Omental fat pad (tissue), 4 donors: ENCODE results near the gene HMGCS2. TPM values are rescaled to one million over a fixed set of nuclear protein-coding genes. Genes with fewer than 3 reads are reported as not detected.
A peak's percentile ranks its signal among the peaks of the same experiment; 100 is the strongest.

Experiments used
- ATAC-seq: fragments of 150-250 bp; one replicate; pipeline ENCODE4 v1.9.1; 2016; ENCODE audit warnings: mild to moderate bottlenecking, moderate library complexity; ENCODE audit not compliant: low FRiP score
- DNase-seq: peaks from one replicate; pipeline ENCODE4 v3.0.0-alpha.2; 2019; ENCODE audit warnings: low spot score
- total RNA-seq, 4 donors: library from RNA; depleted of rRNA; stranded (reverse); fragments of >200 nt; gene quantifications; one replicate each; pipeline ENCODE4 v1.1.0, GENCODE V29; 2016
- TF ChIP-seq, protein P1 (sequence below), 3 donors: fragments of 450-650 bp; IDR thresholded peaks; one replicate each; pipeline ENCODE4 v1.5.1; 2016 to 2017; ENCODE audit warnings: antibody characterized with exemption in 3 of 3, mild to moderate bottlenecking in 3 of 3, moderate library complexity in 2 of 3

HMGCS2 gene
- total RNA-seq, 4 donors from 2014 or later: 0.56 to 4.3 (median 0.96) TPM; not detected in 1

DNA sequence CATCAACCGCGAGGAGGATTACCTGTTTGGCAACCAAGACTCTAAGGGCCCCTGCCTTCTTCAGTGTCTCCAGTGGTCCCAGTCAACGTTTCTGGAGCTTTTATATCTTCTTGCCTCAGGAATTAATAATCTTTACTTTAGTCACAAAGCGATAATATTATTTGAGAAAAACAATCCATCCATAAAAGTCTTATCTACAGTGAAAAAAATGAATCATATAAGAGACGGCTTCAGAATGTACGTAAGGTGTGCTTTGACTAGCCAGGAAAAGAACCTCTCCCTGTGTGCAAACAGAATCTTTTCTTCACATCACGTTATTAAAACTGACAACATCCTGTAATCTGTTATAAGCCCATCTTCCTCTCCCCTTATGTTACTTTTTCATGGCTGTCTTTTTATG is 42.7 kb upstream of the HMGCS2 start, which contains the start of gene REG4:
Gene REG4 (minus strand): TSS at position 74 of the 400 bp plus-strand sequence. CDS start 2,691 bp downstream, outside the sequence.
- ATAC-seq (no peak), DNase-seq (no peak)
- TF ChIP-seq, protein P1, sequence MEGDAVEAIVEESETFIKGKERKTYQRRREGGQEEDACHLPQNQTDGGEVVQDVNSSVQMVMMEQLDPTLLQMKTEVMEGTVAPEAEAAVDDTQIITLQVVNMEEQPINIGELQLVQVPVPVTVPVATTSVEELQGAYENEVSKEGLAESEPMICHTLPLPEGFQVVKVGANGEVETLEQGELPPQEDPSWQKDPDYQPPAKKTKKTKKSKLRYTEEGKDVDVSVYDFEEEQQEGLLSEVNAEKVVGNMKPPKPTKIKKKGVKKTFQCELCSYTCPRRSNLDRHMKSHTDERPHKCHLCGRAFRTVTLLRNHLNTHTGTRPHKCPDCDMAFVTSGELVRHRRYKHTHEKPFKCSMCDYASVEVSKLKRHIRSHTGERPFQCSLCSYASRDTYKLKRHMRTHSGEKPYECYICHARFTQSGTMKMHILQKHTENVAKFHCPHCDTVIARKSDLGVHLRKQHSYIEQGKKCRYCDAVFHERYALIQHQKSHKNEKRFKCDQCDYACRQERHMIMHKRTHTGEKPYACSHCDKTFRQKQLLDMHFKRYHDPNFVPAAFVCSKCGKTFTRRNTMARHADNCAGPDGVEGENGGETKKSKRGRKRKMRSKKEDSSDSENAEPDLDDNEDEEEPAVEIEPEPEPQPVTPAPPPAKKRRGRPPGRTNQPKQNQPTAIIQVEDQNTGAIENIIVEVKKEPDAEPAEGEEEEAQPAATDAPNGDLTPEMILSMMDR (IDR thresholded peaks at IDR 0.05): no peak

DNA sequence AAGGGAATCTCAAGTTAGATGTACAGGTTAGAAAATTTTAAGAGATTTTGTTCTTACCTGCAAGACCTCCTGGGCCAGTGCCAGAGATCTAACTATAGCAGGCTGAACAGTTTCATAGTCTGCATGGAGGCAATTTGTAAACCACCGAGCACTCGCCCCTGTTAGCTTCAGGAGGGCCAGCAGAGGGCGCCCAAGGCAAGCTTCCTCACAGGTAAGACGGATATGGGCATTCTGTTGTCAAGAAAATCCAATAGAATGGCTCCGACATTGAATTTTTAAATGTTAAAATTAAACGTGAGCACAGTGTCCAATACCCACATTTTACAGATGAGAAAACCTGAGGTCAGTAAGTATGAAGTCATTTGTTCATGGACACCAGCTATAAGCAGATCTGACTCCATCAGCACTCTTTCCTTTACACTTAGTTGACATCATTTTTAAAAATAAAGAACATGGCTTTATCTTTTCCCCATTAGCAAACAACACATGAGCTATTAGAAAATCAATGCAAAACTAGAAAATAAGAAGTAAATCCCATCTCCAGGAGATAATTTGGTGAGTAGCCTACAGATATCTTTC is 40.4 kb upstream of the HMGCS2 start:
- peak; percentile 50 for DNase-seq
- TF ChIP-seq, protein P1 (IDR thresholded peaks at IDR 0.05): peak in 1 of 3 donors; percentile 14
- peak; percentile 71 for ATAC-seq

DNA sequence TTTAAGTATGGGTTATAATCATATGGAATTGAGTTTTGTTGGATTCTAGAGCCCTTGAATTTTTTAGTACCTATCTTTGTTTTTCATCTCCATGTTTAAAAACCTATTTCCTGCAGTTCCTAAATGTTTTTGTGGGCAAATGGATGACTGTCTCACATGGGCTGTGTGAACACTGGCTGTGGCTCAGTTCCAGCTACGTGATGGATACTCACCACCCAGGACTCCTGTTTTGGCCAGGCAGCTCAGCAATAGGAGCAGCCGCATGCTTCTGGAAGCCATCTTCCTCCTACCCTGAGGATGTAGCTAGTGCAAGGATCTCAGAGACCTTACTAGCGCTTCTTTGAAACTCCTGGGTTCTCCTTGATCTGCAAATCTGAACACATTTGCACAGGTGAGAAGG is 39.8 kb upstream of the HMGCS2 start:
- DNase-seq (no peak), ATAC-seq (no peak)
- TF ChIP-seq, protein P1 (IDR thresholded peaks at IDR 0.05): no peak

DNA sequence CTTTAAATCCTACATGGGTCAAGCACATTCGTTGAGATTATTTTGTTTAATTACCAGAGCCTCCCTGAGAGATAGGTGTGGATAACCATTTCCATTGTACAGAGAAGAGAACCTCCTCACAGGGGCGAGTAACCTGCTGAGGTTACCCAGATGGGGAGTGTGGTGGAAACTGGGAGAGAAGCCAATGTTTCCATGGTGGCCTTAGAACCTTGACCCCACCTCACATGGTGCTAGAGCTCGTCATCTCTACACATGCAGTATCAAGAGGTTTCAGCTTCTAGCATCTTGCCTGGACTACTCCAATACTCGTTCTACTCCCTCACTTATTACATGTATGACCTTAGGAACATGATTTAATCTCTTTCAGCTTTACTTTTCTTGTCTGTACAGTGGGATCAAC is 37.8 kb upstream of the HMGCS2 start:
- DNase-seq: no peak
- TF ChIP-seq, protein P1 (IDR thresholded peaks at IDR 0.05): no peak

DNA sequence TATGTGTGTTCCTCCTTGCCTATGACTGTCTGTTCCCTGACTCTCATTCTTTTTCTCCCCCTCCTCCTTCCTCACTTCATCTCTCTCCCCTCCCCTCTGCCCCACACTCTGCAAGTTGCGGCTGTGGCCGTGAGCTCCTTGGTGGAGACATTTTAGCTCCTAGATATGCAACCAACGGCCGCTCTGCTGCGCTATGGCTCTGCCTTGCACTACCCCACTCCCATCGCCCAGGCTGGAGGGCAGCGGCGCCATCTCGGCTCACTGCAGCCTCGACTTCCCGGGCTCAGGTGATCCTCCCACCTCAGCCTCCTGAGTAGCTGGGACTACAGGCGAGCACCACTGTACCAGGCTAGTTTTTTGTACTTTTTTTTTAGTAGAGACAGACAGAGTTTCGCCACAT is 37.0 kb upstream of the HMGCS2 start:
- no peak for ATAC-seq
- DNase-seq: no peak
- TF ChIP-seq, protein P1 (IDR thresholded peaks at IDR 0.05): no peak

More for the DNA sequence above, 37.8 kb upstream of the HMGCS2 start:
- no peak for ATAC-seq

DNA sequence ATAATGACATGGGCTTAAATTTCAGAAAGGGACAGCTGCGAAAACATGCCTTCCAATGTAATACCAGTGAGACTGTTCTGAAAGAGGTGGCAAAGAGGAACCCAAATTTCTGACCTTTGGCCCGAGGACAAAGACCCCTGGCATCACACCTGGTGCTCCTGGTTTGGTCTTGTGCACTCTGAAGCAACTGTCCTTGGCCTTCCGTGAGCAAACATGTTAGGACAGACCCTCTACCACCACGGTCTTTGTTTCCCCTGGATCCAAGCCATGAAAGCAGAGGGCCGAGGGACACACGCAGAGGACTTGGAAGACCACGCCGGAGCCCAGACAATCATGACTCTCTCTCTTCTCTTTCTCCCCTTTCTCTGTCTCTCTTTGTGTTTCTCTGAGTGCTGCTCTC is 36.5 kb upstream of the HMGCS2 start:
- no peak for ATAC-seq
- no peak for DNase-seq
- TF ChIP-seq, protein P1 (IDR thresholded peaks at IDR 0.05): no peak

DNA sequence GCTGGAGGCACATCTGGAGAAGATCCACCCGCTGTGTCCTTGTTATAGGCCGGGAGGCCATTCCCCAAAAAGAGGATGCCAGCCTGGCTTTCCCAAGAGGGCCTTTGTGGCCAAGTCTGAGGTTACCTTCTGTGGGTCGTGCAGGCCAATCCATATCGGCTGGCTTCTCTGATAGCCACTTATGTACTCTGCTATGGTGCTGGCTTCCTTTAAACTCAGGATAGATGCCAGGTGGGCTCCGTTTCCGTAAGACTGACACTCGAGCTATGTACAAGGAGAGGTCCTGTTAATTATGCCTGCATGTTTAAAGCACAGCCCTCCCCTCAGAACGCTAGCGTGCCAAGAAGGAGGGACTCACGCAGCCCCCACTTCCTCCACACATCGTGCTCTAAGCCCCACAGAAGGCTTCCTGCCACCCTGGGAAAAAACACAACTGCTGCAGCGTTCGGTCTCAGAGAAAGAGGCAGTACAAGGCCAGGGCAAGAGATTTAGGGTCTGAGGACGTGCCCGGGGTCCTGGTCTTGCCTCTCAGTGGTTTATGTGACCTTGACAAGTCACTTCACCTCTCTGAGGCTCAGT is 31.0 kb upstream of the HMGCS2 start:
- ATAC-seq: no peak
- DNase-seq: no peak
- TF ChIP-seq, protein P1 (IDR thresholded peaks at IDR 0.05): no peak
